Measurements from ENCODE around the gene ZFAND2B.
A peak's percentile ranks its signal among the peaks of the same experiment; 100 is the strongest.

ZFAND2B gene

GRCh38 chr2:219204425-219205164, 2.0 kb upstream of the ZFAND2B start:
- DNase-seq: no peak

GRCh38 chr2:219205165-219205538, 1.4 kb upstream of the ZFAND2B start:
- DNase-seq: no peak

GRCh38 chr2:219205981-219206327, 628 bp upstream of the ZFAND2B start:
- no peak for DNase-seq

- no peak for DNase-seq
These were observed 727 bp downstream of the ZFAND2B start for GRCh38 chr2:219207134-219207883.

GRCh38 chr2:219207884-219208740, 1.5 kb downstream of the ZFAND2B start:
- no peak for DNase-seq

GRCh38 chr2:219209236-219210195, 2.9 kb downstream of the ZFAND2B start:
- DNase-seq: no peak

- no peak for DNase-seq
These were observed 3.8 kb downstream of the ZFAND2B start for GRCh38 chr2:219210196-219210885.

- DNase-seq: no peak
These were observed 4.3 kb downstream of the ZFAND2B start for GRCh38 chr2:219210886-219211362.

GRCh38 chr2:219213026-219213415, 6.4 kb downstream of the ZFAND2B start:
- no peak for DNase-seq

GRCh38 chr2:219213486-219214071, 7.0 kb downstream of the ZFAND2B start:
- DNase-seq: no peak

- no peak for DNase-seq
These were observed 7.6 kb downstream of the ZFAND2B start for GRCh38 chr2:219214141-219214540.

GRCh38 chr2:219214786-219215185, 8.2 kb downstream of the ZFAND2B start:
- DNase-seq: no peak

- DNase-seq: no peak
These were observed 9.4 kb downstream of the ZFAND2B start for GRCh38 chr2:219215871-219216534.

- no peak for DNase-seq
These were observed 9.9 kb downstream of the ZFAND2B start for GRCh38 chr2:219216535-219216915.

- no peak for DNase-seq
These were observed 11.7 kb downstream of the ZFAND2B start for GRCh38 chr2:219218217-219218731.

GRCh38 chr2:219218732-219219701, 12.4 kb downstream of the ZFAND2B start, which contains the start of gene ABCB6:
TSS of gene ABCB6 (minus strand) at chr2:219218958. CDS start at chr2:219218673, 285 bp downstream.
- peak; percentile 87 for DNase-seq

- DNase-seq: no peak
These were observed 13.4 kb downstream of the ZFAND2B start for GRCh38 chr2:219219784-219220532.
